ENCODE measurements around the gene RAPGEF6. TPM values are rescaled to one million over a fixed set of nuclear protein-coding genes. Genes with fewer than 3 reads are reported as not detected.
"Not testable (repeated sequence)": the region's sequence is repeated elsewhere in the genome, so short reads cannot be mapped to it uniquely, and the experiment has no call there.

The RAPGEF6 gene
- total RNA-seq, 2 donors from 2014 or later = 36.5 to 37.3 TPM

DNA sequence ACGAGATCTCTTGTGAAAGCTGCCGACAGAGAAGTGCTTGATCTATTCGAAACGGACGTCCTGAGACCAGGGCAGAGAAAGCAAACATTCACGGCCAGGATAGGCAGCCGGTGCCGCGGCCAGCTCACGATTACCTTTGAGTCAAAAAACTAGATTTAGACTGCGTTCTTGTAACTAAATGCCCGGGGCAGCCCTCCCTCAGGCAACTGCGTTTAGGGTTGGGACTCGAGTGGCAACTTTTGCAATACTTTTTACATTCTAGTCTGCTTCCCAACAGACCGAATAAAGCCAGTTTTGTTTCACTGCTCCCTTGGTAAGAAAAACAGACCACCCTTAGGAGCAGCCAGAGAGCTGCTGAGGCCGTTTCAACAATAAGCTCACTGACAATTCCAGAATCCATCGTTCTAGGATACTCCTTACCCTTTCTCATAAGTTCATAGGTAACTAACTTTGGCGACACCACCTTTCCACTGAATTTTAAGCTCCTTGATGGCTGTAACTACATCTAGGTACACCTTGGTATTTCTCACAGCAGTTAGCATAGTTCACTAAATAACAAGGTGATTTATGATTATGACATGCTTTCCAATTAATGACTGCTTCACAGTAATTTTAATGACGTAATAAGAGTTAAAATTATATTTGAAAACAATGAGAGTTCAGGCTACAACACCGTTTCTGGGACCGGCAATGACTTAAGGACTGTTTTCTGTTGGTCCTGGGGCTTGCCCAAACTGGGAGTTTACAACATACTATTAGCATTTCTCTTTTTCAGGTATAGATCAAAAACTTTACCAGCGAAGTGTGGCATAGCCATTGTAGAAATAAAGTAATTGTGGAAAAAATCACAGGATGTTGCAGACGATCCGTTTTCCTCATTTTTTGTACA, 899 bp upstream of the RAPGEF6 start:
- Mint-ChIP-seq H3K27ac (peak overlapping the region; percentile 98), H3K36me3 (ENCODE audit: insufficient read depth in 2 of 2) (peaks cover 6% of the 10 kb centered on the region in 2 donors), H3K27me3 (ENCODE audit: low read depth) (no peaks in the 10 kb centered on the region), H3K4me1 (ENCODE audit: low read depth) (peaks cover 30% of the 10 kb centered on the region), H3K9me3 (no peaks in the 10 kb centered on the region), H3K4me3 (peak overlapping the region; percentile 91 to 94)
- ATAC-seq (replicated peaks in 1 of 2) (peak in 1 of 2 donors; percentile 1), DNase-seq (no peak)

DNA sequence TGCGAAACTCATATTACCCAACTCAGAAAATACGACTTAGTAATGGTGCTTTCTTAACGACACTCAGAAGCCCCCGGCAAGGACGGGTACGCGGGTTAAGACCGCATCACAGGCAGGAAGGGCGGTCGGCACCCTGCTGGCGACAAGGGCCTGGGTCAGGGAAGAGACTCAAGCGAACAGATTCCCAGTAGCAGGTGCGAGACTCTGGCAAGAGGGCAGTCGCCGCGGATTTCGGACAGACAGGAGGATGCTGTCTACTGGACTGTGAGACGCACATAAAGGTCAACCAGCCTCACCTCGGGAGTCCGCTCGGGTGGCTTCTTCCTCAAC, 398 bp downstream of the RAPGEF6 start:
- H3K27me3 Mint-ChIP-seq (ENCODE audit: low read depth) = no peaks in the 10 kb centered on the region
- DNase-seq = peak; percentile 71 to 78

DNA sequence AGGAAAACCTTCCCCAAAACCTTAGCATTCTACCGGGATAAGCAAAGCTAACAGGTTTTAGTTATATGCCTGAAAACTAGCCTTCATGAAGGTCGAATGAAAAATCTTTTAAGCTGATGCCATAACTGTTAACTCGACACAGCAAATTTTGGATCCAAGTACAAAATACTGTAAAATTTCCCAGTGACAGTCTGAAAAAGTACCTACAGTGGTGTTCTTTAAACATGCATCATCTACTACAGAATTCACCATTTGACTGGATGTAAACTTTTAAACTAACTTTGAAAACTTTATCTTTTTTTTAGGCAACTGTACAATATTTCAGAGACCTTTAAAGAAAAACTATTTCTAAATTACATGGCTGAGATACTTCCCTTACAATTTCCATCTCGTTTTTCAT, 791 bp downstream of the RAPGEF6 start:
- DNase-seq (no peak), ATAC-seq (replicated peaks in 1 of 2) (no peak)
- Mint-ChIP-seq H3K4me1 (ENCODE audit: low read depth) (peaks cover 21% of the 10 kb centered on the region), H3K27ac (peak overlapping the region; percentile 98), H3K27me3 (ENCODE audit: low read depth) (no peaks in the 10 kb centered on the region), H3K9me3 (no peaks in the 10 kb centered on the region), H3K36me3 (ENCODE audit: insufficient read depth in 2 of 2) (peaks cover 6% of the 10 kb centered on the region in 2 donors), H3K4me3 (peak overlapping the region; percentile 91 to 94)

More for the DNA sequence above, 398 bp downstream of the RAPGEF6 start:
- Mint-ChIP-seq H3K9me3 (no peaks in the 10 kb centered on the region), H3K36me3 (ENCODE audit: insufficient read depth in 2 of 2) (peaks cover 6% of the 10 kb centered on the region in 2 donors), H3K27ac (peak overlapping the region; percentile 98), H3K4me1 (ENCODE audit: low read depth) (peaks cover 21% of the 10 kb centered on the region), H3K4me3 (peak overlapping the region; percentile 91 to 94)
- ATAC-seq (replicated peaks in 1 of 2) = peak; percentile 29 to 42

DNA sequence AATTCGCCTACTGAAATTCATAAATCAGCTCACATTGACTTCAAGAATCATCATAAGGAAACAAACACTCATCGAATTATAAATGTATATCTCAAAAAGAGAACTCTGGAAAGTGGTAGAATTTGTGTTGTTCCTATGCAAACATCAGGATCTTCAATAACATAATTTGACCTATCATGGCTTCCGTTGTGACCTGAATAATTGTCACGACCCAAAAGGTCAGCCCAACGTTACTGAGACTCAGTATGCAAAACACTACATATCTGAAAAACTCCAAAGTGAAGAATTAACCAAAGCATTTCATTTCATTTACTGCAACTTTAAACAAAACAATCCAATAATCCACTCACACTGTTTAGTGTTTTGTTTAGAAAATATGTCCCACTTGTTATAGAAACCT, 1.2 kb downstream of the RAPGEF6 start:
- H3K4me1 Mint-ChIP-seq (ENCODE audit: low read depth) = peaks cover 21% of the 10 kb centered on the region
- no peaks in the 10 kb centered on the region for H3K27me3 Mint-ChIP-seq (ENCODE audit: low read depth)

DNA sequence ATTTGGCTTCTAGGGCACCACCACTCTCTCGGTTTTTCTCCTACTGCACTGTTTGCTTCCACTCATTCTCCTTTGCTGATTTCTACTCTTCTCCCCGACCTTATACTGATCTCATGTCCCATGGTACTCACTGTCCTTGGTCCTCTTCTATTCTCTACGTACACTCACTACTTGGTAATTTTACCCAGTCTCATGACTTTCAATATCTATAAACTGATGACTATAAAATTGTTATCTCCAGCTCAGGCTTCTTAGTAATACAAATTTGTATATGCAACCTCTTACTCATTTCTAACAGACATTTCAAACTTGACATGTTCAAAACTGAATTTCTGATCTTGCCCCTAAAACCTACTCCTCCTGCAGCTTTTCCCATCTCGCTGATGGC, 4.1 kb downstream of the RAPGEF6 start:
- H3K27me3 Mint-ChIP-seq (ENCODE audit: low read depth) = no peaks in the 10 kb centered on the region
- no peak overlapping the region for H3K27ac Mint-ChIP-seq
- H3K9me3 Mint-ChIP-seq = no peaks in the 10 kb centered on the region
- no peak for ATAC-seq (replicated peaks in 1 of 2)
- no peak for DNase-seq
- peaks cover 7 to 8% of the 10 kb centered on the region in 2 donors for H3K36me3 Mint-ChIP-seq (ENCODE audit: insufficient read depth in 2 of 2)
- no peak overlapping the region for H3K4me3 Mint-ChIP-seq
- H3K4me1 Mint-ChIP-seq (ENCODE audit: low read depth) = peaks cover 37% of the 10 kb centered on the region

More for the DNA sequence above, 1.2 kb downstream of the RAPGEF6 start:
- peaks cover 6% of the 10 kb centered on the region in 2 donors for H3K36me3 Mint-ChIP-seq (ENCODE audit: insufficient read depth in 2 of 2)
- peak overlapping the region; percentile 91 to 94 for H3K4me3 Mint-ChIP-seq
- no peaks in the 10 kb centered on the region for H3K9me3 Mint-ChIP-seq
- no peak for DNase-seq
- no peak for ATAC-seq (replicated peaks in 1 of 2)
- peak overlapping the region; percentile 98 for H3K27ac Mint-ChIP-seq

DNA sequence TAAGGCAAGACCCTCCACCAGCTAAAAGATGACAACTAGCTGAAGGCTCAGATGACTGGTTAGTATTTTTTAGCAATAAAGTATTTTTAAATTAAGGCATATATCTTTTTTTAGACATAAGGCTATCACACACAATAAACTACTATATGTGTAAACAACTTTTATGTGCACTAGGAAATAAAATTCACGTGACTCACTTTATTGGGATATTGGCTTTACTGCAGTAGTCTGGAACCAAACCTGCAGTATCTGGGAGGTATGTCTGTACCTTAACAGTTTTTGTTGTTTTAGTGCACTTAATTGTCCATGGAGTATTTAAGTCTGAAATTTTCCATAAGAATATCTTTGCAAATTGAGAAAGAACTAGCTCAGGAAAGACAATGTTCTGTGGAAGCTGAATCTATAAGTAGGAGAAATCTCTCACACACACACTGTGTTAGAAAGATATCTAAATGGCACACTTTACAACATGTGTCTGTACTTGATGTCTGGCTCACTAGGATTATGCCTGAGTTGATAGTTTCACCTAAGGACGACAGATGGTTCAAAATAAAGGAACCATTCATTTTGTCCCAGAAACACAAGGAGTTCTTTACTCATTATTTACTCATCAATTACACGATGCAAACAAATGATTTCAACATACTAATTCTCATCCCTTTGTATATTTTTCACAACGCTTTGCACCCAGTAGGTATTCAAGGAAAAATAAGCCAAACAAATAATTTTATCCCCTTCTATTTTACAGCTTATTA, 4.6 kb downstream of the RAPGEF6 start:
- no peak for DNase-seq
- no peak for ATAC-seq (replicated peaks in 1 of 2)
- Mint-ChIP-seq H3K36me3 (ENCODE audit: insufficient read depth in 2 of 2) (peaks cover 10% of the 10 kb centered on the region in 2 donors), H3K27ac (no peak overlapping the region), H3K4me3 (no peak overlapping the region), H3K27me3 (ENCODE audit: low read depth) (no peaks in the 10 kb centered on the region), H3K9me3 (no peaks in the 10 kb centered on the region), H3K4me1 (ENCODE audit: low read depth) (peaks cover 39% of the 10 kb centered on the region)

DNA sequence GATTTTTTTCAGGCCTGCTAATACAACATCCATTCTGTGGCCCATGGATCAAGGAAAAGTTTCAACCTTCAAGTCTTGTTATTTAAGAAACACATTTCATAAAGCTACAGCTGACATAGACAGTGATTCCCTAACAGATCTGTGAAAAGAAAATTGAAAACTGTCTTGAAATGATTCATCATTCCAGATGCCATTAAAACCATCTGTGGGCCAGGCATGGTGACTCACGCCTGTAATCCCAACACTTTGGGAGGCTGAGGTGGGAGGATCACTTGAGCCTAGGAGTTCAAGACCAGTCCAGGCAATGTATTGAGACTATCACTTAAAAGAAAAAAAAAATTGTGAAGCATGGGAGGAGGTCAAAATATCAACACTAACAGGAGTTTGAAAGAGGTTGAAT, 6.0 kb downstream of the RAPGEF6 start:
- Mint-ChIP-seq H3K4me3 (peak overlapping the region; percentile 54 to 69), H3K4me1 (ENCODE audit: low read depth) (peaks cover 48% of the 10 kb centered on the region), H3K27me3 (ENCODE audit: low read depth) (no peaks in the 10 kb centered on the region), H3K27ac (peak overlapping the region; percentile 9), H3K36me3 (ENCODE audit: insufficient read depth in 2 of 2) (peaks cover 6 to 7% of the 10 kb centered on the region in 2 donors), H3K9me3 (no peaks in the 10 kb centered on the region)
- DNase-seq (no peak), ATAC-seq (replicated peaks in 1 of 2) (no peak)

DNA sequence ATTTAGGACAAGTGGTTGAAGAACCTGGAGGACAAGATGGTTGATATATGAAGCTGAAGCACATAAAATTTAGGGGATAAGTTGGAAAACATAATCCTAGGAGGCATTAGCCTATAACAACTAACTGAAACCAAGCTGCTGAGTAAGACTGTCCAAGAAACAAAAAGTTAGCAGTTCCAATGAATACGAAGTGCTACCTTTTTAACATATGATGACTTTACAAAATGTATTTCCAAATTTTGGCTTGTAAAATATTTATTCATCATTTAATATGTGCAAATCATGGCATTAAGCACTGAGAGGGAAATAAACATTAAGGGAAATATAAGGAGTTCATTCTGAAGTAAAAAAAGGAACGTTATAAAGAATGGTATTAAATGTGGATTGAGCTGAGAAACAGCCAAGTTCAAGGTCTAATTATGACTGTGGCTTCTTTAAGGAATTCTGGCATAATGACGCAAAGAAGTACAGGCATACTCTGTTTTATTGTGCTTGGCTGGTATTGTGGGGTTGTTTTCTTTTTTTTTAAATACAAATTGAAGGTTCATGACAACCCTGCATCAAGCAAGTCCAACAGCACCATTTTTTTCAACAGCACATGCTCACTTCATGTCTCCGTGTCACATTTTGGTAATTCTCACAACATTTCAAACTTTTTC, 7.7 kb downstream of the RAPGEF6 start:
- no peaks in the 10 kb centered on the region for H3K9me3 Mint-ChIP-seq
- H3K4me3 Mint-ChIP-seq = no peak overlapping the region
- peaks cover 63% of the 10 kb centered on the region for H3K4me1 Mint-ChIP-seq (ENCODE audit: low read depth)

DNA sequence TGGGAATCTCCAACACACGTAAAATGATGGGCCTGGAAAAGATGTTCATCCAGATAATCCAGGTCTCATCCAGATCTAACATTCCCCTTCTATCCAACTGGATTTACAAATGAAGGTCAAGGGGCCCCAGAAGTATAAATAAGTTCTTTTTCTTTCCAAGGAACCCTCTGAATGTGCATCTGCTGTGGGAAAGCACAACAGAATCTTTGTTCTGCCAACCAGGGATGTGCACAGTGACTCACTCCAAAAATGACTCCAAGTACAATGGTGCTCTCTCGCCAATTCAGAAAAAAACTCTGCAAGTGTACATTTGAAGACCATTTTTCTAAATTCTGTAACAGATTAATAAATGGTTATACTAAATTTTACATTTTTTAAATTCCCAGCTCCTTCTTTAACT, 12.4 kb downstream of the RAPGEF6 start:
- Mint-ChIP-seq H3K9me3 (no peaks in the 10 kb centered on the region), H3K27ac (peak overlapping the region; percentile 59), H3K36me3 (ENCODE audit: insufficient read depth in 2 of 2) (peaks cover 6 to 15% of the 10 kb centered on the region in 2 donors), H3K4me1 (ENCODE audit: low read depth) (peaks cover 80% of the 10 kb centered on the region), H3K4me3 (no peak overlapping the region), H3K27me3 (ENCODE audit: low read depth) (no peaks in the 10 kb centered on the region)
- DNase-seq = no peak
- no peak for ATAC-seq (replicated peaks in 1 of 2)

More for the DNA sequence above, 7.7 kb downstream of the RAPGEF6 start:
- ATAC-seq (replicated peaks in 1 of 2) = no peak
- DNase-seq = no peak
- no peaks in the 10 kb centered on the region for H3K27me3 Mint-ChIP-seq (ENCODE audit: low read depth)
- H3K36me3 Mint-ChIP-seq (ENCODE audit: insufficient read depth in 2 of 2) = peaks cover 6 to 14% of the 10 kb centered on the region in 2 donors
- no peak overlapping the region for H3K27ac Mint-ChIP-seq

DNA sequence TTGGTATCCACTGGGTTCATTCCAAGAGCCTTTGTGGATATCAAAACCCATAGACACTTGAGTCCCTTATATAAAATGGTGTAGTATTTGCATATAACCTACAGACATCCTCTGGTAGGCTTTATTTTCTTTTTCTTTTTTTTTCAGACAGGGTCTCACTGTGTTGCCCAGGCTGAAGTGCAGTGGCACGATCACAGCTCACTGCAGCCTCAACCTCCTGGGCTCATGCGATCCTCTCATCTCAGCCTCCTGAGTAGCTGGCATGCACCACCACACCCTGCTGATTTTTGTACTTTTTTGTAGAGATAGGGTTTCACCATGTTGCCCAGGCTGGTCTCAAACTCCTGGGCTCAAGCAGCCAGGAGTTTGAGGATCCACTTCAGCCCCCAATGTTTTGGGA, 13.9 kb downstream of the RAPGEF6 start:
- H3K27me3 Mint-ChIP-seq (ENCODE audit: low read depth); H3K9me3 Mint-ChIP-seq; DNase-seq; ATAC-seq (replicated peaks in 1 of 2); H3K4me3 Mint-ChIP-seq: not testable (repeated sequence)
- H3K36me3 Mint-ChIP-seq (ENCODE audit: insufficient read depth in 2 of 2) = peaks cover 6 to 17% of the 10 kb centered on the region in 2 donors
- H3K27ac Mint-ChIP-seq = peak overlapping the region; percentile 25
- peaks cover 79% of the 10 kb centered on the region for H3K4me1 Mint-ChIP-seq (ENCODE audit: low read depth)

DNA sequence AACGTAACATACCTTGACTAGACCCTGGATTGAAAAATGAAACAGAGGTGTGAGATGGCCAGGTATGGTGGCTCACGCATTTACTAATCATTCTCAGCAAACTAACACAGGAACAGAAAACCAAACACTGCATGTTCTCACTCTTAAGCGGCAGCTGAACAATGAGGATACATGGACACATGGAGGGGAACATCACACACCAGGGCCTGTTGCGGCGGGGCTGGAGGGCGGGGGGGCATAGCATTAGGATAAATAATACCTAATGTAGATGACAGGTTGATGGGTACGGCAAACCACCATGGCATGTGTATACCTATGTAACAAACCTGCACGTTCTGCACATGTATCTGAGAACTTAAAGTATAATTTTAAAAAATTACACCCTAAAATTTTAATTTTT, 15.9 kb downstream of the RAPGEF6 start:
- ATAC-seq (replicated peaks in 1 of 2) (no peak), DNase-seq (no peak)
- peaks cover 0 to 2% of the 10 kb centered on the region in 2 donors for H3K9me3 Mint-ChIP-seq
- no peaks in the 10 kb centered on the region for H3K27me3 Mint-ChIP-seq (ENCODE audit: low read depth)
- H3K4me1 Mint-ChIP-seq (ENCODE audit: low read depth) = peaks cover 72% of the 10 kb centered on the region
- peaks cover 4 to 16% of the 10 kb centered on the region in 2 donors for H3K36me3 Mint-ChIP-seq (ENCODE audit: insufficient read depth in 2 of 2)
- H3K27ac Mint-ChIP-seq = peak overlapping the region; percentile 33
- H3K4me3 Mint-ChIP-seq = no peak overlapping the region

DNA sequence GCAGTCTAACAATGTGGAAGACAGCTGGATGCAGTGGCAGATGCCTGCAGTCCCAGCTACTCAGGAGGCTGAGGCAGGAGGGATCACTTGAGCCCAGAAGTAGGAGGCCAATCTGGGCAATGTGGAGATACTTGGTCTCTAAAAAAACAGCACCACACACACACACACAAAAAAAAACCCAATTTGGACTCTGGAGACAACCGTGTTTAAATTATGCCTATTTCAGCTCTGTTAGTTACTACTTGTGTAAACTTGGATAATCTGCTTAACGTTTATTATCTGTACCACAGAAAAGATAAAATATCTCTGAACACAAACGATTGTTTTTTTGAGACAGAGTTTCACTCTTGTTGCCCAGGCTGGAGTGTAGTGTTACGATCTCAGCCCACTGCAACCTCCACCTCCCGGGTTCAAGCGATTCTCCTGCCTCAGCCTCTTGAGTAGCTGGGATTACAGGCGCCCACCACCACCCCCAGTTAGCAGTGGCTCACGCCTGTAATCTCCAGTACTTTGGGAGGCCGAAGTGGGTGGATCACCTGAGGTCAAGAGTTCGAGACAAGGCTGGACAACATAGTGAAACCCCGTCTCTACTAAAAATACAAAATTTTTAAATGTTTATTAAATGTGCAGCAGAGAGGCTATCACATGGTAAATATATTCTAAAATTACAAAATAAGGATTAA, 17.7 kb downstream of the RAPGEF6 start:
- Mint-ChIP-seq H3K27me3 (ENCODE audit: low read depth) (no peaks in the 10 kb centered on the region), H3K9me3 (peaks cover 0 to 2% of the 10 kb centered on the region in 2 donors), H3K4me1 (ENCODE audit: low read depth) (peaks cover 56% of the 10 kb centered on the region), H3K36me3 (ENCODE audit: insufficient read depth in 2 of 2) (peaks cover 2 to 12% of the 10 kb centered on the region in 2 donors), H3K27ac (no peak overlapping the region), H3K4me3 (no peak overlapping the region)
- ATAC-seq (replicated peaks in 1 of 2) = no peak
- DNase-seq = no peak

All from activated T-cell treated with anti-CD3 and anti-CD28 coated beads, Interleukin-2, amount 50 U/mL, for 72 hours (primary cell).